GM18519 (cell line): ENCODE results near the gene CNTNAP4.

Experiments used
- ATAC-seq: cut with Tn5 transposase; IDR thresholded peaks from one replicate; pipeline ENCODE4 v1.9.1; 2021; ENCODE audit warnings: mild to moderate bottlenecking, moderate library complexity; ENCODE audit not compliant: unreplicated experiment, low FRiP score

CNTNAP4 gene

GRCh38 chr16:76276745-76277438 lies at the start of gene CNTNAP4:
Gene CNTNAP4, plus strand, starts transcription at chr16:76277401. Its CDS starts 262 bp downstream, at chr16:76277663.
- ATAC-seq, result no peak

DNA sequence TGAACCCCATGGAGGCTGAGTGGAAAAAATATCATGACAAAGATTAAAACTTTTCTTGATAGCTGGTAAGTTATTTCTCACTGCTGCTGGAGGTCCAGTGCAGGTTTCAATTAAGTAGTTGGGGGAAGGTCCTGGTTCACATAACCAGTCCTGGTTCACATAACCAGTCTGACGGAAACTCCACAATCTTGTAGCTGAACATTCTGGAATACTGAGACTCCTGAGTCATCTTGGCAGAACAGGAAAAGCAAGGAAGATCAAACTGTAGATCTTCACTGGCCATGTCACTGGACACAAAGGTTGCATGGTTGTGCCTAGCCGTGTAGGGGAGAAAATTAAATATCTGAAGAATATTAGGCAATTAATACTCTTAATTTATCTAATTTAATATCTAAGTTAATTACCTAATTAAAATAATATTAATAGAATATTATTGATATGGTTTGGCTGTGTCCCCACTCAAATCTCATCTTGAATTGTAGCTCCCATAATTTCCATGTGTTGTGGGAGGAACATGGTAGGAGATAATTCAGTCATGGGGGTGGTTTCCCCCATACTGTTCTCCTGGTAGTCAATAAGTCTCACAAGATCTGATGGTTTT lies 48.6 kb upstream of the CNTNAP4 start:
- ATAC-seq, result no peak

GRCh38 chr16:76232704-76233103 lies 44.5 kb upstream of the CNTNAP4 start:
- ATAC-seq, result no peak

GRCh38 chr16:76235025-76235424 lies 42.2 kb upstream of the CNTNAP4 start:
- ATAC-seq, result no peak

DNA sequence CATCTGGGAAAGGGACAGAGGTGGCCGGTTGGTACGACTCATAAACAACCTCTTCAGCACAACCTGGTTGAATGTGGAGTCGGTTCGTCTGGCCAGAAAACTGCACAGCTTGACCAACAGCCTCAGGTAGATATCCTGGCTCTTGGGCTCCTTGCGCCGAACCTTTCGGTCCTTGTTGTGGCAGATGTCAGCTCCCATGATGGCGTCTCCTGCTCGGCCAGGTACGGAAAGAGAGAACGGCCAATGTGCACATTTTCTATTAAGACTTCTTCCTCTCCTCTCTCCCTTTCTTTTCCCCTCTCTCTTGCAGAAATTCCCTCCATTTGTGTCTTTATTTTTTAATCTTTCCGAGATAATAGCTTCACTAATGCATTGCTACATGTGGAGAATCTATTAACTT lies 41.8 kb upstream of the CNTNAP4 start:
- ATAC-seq, result no peak

- ATAC-seq, result no peak
These were observed 39.7 kb upstream of the CNTNAP4 start for GRCh38 chr16:76237471-76237870.

GRCh38 chr16:76241755-76242154 lies 35.4 kb upstream of the CNTNAP4 start:
- ATAC-seq, result no peak

- no peak for ATAC-seq
These were observed 33.6 kb upstream of the CNTNAP4 start for GRCh38 chr16:76243620-76244019.

DNA sequence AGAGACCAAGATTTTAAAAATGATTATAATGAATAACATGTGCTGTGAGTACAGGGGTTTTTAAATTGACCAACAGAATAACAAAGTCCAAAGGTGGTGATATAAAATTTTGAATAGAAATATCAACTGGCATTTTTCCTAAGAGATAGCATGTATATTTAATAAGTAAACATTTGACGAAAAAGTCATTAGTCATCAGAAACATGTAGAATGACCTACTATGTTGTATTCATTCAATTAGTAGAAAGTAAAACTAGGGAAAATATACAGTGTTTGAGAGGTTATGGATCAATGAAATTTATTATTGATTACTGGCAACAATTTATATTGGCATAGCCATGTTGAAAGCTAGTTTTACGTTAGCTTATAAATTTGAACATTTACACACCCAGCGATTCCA lies 30.6 kb upstream of the CNTNAP4 start:
- ATAC-seq, result no peak

GRCh38 chr16:76265434-76266045 lies 11.7 kb upstream of the CNTNAP4 start:
- ATAC-seq, result peak; percentile 90

- ATAC-seq, result no peak
These were observed 8.4 kb upstream of the CNTNAP4 start for GRCh38 chr16:76268824-76269223.

- no peak for ATAC-seq
These were observed 344 bp downstream of the CNTNAP4 start for GRCh38 chr16:76277460-76278030.

DNA sequence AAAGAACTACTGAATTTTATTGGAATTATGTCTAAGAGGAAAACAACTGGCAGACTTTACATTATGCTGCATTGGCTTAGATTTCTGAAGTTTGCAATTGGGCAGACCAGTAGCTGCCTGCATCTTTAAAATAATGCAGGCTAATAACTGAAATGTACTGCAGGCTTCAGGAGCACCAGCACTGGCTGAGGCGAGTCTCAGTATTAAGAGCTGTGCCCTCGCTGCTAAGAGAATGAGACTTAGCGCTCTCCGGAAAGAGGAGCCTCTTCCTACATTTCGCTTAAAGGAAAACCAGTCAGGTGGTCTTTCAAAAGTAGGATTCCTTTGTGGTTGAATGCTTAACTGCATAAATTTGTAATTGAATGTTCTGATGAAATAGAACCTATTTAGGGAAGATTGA lies 885 bp downstream of the CNTNAP4 start:
- no peak for ATAC-seq

DNA sequence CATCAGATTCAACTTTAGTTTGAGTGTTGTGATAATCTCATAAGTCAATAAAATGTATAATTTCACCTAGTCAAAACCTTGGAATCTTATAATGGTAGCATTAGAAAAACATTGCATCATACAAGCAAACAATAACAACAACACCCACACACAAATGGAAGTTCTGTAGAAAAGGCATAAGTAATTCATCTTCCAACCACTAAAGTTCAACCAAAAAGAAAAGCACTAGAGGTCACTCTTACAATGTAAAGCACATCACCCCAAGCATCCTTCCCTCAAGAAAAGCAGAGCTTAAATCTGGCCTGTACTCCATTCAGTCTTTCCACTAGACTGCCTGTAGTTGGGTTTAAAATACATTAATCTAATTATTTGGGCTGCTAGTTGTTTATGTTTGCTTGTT lies 1.8 kb downstream of the CNTNAP4 start:
- ATAC-seq, result peak; percentile 80

DNA sequence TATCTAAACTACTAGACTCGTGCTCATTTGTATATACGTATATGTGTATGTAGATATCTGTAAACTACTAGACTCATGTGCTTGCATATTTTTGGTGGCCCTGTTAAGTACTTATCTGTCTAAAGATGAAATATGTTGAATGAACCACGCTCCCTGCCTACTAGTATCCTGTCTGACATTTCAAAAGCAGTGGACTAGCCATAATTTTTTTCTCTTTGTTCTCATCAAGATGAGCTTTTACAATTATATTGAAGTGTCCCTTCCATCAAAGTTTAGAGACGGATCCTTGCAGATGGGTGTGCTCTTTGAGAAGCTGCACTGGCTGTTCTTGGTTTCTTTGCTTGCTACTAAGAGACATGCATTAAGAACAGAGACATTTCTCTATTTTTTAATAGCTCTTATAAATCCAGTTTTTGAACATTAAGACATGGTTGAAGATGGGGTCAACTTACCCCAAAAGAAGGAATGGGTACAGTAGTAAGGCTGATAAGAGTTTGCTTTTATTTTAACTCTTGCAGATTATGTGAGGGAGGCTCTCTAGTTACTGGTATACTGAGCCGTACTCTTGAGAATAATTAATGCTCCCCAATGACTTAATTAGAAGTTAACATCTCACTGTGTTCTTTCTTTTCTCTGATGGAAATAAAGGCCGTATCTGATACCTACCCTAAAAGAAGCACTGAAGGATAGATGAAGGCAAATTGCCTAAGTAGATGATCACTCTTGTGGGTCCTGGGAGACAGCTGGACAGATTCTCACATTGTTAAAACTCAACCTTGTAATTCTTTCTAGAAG lies 3.4 kb downstream of the CNTNAP4 start:
- no peak for ATAC-seq

DNA sequence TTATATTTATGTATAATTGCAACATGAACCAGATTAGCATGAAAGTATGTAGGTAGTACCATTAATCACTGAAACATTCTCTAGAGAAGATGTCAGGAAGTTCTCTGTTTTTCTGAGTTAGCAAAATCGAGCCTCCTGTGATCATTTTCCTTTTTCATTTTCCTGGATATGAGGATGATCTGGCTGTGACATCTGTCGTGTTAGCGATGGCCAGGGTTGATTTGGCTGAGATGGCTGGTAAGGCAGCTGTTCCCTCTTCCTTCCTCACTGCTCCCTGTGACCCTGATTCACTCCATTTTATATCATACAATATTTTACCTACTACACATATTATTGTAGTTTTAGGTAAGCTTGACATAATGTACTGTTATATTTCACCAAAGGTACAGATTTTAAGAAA lies 10.3 kb downstream of the CNTNAP4 start:
- ATAC-seq, result no peak

DNA sequence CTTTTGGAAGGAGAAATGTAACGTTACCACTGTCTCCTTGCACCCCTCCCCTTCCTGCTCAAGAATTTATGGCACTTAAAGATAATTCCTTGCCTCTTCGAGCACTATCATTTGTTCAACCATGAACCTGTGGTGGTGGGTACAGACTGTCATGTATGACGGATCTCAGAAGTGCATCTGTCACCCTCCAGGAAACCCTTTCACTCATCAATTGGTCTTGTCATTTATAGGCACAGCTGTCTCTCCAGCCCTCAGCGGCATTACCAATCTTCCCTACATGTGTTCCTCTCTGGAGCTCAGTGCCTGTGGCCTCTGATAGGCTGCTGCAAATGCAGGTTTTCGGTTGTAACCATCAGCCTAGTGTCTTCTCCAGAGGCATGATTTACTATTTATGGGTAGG lies 15.0 kb downstream of the CNTNAP4 start:
- ATAC-seq, result no peak

GRCh38 chr16:76293980-76294379 lies 16.8 kb downstream of the CNTNAP4 start:
- no peak for ATAC-seq

DNA sequence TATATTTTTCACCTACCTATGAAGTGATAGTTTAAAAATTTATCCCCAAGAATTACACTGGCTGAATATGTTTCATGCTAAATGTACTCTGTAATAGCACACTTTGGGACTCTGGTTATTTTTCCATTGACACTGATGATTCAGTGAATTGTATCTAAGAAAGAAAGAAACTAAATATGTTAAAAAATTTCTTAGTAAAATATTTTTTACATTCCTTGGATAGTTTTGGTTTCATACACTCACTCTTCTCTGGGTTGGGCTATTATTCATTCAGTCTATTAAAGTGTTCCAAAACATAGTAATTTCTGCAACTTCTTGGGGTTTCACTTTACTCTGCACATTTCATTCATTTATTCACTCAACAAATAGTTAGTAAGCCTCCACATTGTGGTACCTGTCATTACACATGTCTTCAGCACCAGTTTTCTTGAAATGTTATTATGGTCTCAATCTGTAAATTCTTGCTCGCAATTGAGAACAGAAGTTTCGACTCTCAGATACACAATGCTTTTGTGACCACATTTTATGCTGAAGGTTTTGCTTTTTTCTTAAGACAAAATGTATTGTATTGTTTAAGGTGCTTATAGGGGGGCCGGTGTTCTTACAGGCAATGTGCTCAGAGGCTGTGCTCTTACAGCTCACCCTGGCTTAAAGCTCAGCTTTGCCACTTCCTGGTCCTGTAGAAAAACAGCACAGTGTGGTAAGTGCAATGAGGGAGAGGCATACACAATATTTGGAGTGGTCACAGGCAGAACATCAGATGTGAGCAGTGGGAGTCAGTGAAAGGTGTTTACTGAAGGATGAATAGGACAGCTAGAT lies 17.4 kb downstream of the CNTNAP4 start:
- no peak for ATAC-seq

GRCh38 chr16:76297941-76298340 lies 20.7 kb downstream of the CNTNAP4 start:
- no peak for ATAC-seq
